ENCODE results near the gene GABRP. TPM values are rescaled to one million over a fixed set of nuclear protein-coding genes. Genes with fewer than 3 reads are reported as not detected.

GABRP gene
- polyA plus RNA-seq, 2 of the 4 experiments (the other 2 are of a cell fraction): not detected

- H3K4me1 ChIP-seq: peaks cover 10% of the 10 kb centered on the region; the same call in 1 of the 3 replicates
- DNase-seq (ENCODE audit: low read depth in 1 of 2, low spot score in 1 of 2) (no peak), FAIRE-seq (no peak), ATAC-seq (no peak)
- TF ChIP-seq CEBPB (IDR thresholded peaks at IDR 0.05) (peak; percentile 25 to 37; a peak in 2 of 4 replicates), HEYL (CRISPR knock-in tag; IDR thresholded peaks at IDR 0.05) (no peak)
- no peak overlapping the region for H3K27ac ChIP-seq
- no peak overlapping the region for H3K4me3 ChIP-seq
- CTCF ChIA-PET: no interaction called here
- H3K9me3 ChIP-seq: no peaks in the 10 kb centered on the region
- H3K4me2 ChIP-seq: no peak overlapping the region
- POLR2A ChIA-PET: no interaction called here
Observed at GRCh38 chr5:170846416-170846815, 62.9 kb downstream of the GABRP start.

GRCh38 chr5:170846846-170847245 lies 63.3 kb downstream of the GABRP start:
- CTCF ChIA-PET: no interaction called here
- DNase-seq (ENCODE audit: low read depth in 1 of 2, low spot score in 1 of 2): no peak
- no peak overlapping the region for H3K4me2 ChIP-seq
- no peak for ATAC-seq
- TF ChIP-seq NR3C1 (IDR thresholded peaks at IDR 0.05) (no peak), REST (IDR thresholded peaks at IDR 0.05) (no peak), TP53 (CRISPR knock-in tag; IDR thresholded peaks at IDR 0.05) (no peak), PBX3 (IDR thresholded peaks at IDR 0.05) (no peak), FOXS1 (CRISPR knock-in tag; IDR thresholded peaks at IDR 0.05) (no peak), MAX (IDR thresholded peaks at IDR 0.05) (no peak), CBX8 (IDR thresholded peaks at IDR 0.05) (no peak), CTCF (IDR thresholded peaks at IDR 0.05) (no peak), RFX5 (IDR thresholded peaks at IDR 0.05) (no peak), GATA3 (IDR thresholded peaks at IDR 0.05; ENCODE audit: borderline replicate concordance) (no peak), CHD4 (IDR thresholded peaks at IDR 0.05; ENCODE audit: borderline replicate concordance) (no peak), BHLHE40 (IDR thresholded peaks at IDR 0.05; ENCODE audit: low read depth, low read length) (no peak), ZSCAN20 (CRISPR knock-in tag; IDR thresholded peaks at IDR 0.05) (no peak), CBX2 (IDR thresholded peaks at IDR 0.05; ENCODE audit: borderline replicate concordance, low read depth) (no peak), HOXA7 (CRISPR knock-in tag; IDR thresholded peaks at IDR 0.05) (no peak), ATOH8 (CRISPR knock-in tag; IDR thresholded peaks at IDR 0.05; ENCODE audit: low read depth) (no peak), NFE2L2 (conservative IDR thresholded peaks at IDR 0.05; ENCODE audit: low read length) (no peak), RNF2 (IDR thresholded peaks at IDR 0.05; ENCODE audit: borderline replicate concordance, low read depth) (no peak)
- no peaks in the 10 kb centered on the region for H3K9me3 ChIP-seq
- H3K27ac ChIP-seq: no peak overlapping the region
- FAIRE-seq: no peak
- peaks cover 10% of the 10 kb centered on the region; the same call in 1 of the 3 replicates for H3K4me1 ChIP-seq
- no peak overlapping the region for H3K4me3 ChIP-seq
- POLR2A ChIA-PET: no interaction called here
